Lower leg skin (tissue), 4 donors: ENCODE measurements around the gene ZIC5. TPM values are rescaled to one million over a fixed set of nuclear protein-coding genes. Genes with fewer than 3 reads are reported as not detected.
A peak's percentile ranks its signal among the peaks of the same experiment; 100 is the strongest.

ENCODE experiments used
- DNase-seq, 2 donors: peaks; one replicate each; pipeline ENCODE4 v3.0.0-alpha.2; 2019; ENCODE audit warnings: low spot score in 2 of 2
- H3K4me3 ChIP-seq: fragments of 200-600 bp; sonication (generic); 2 replicates; pipeline ENCODE4 v1.5.1; 2017; ENCODE audit warnings: mild to moderate bottlenecking, low read depth; ENCODE audit not compliant: poor library complexity, severe bottlenecking
- POLR2A ChIP-seq, 2 donors: fragments of 450-650 bp; IDR thresholded peaks; one replicate each; pipeline ENCODE4 v1.6.1; 2016 to 2017; ENCODE audit warnings: antibody characterized with exemption in 2 of 2, mild to moderate bottlenecking in 1 of 2, moderate library complexity in 1 of 2
- WGBS, 2 donors: methylation state at CpG; one replicate each; pipeline ENCODE4 v1.1.5; 2018; 5-methylcytosine and 5-hydroxymethylcytosine counted together
- intact Hi-C: fragments of 100-400 bp; cut with DNase I; formaldehyde crosslinking; loops from one replicate; pipeline ENCODE4 v1.15.0; 2023; ENCODE audit warnings: low total_unique reads
- total RNA-seq, 4 donors: library from RNA; depleted of rRNA; stranded (reverse); fragments of >200 nt; gene quantifications; one replicate each; pipeline ENCODE4 v1.1.0, GENCODE V29; 2016
- TF ChIP-seq, protein P1 (sequence below), 3 donors: fragments of 450-650 bp; IDR thresholded peaks; one replicate each; pipeline ENCODE4 v1.5.1; 2016; ENCODE audit warnings: antibody characterized with exemption in 3 of 3, mild to moderate bottlenecking in 3 of 3, moderate library complexity in 2 of 3

The ZIC5 gene
- total RNA-seq, 4 donors from 2014 or later = not detected

DNA sequence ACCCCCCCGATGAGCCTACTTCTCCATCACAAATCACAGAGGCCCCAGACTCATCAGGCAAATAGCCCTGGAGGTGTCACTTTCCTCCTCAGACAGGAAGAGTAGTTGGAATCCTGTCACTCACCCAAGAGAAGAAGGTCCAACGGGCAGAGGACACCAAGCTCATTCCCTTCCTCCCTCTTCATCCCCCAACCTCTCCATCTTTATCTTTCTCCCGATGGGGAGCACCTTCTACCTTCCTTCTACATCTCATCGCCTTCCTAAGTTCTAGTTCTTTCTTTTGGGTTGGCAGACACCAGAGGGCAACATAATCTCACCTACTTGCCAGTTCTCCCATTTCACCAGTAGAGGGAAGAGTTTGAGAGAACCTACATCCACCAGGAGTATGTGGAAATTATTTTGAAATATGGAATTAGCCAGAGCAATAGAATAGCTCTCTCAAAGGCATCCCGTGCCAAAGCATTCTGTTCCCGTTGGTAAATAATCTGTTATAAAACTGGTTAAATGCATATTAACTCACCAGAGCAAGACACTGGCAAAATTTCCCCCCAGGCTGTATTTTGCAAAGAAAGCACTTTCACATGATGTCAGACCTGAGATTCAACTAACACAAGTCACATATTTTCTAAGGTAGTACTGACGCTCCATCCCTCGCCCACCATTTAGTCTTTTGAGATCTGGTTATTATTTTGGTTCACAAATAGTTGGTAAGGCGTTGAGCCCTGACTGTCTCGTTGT is 55.0 kb downstream of the ZIC5 start:
- TF ChIP-seq, protein P1, sequence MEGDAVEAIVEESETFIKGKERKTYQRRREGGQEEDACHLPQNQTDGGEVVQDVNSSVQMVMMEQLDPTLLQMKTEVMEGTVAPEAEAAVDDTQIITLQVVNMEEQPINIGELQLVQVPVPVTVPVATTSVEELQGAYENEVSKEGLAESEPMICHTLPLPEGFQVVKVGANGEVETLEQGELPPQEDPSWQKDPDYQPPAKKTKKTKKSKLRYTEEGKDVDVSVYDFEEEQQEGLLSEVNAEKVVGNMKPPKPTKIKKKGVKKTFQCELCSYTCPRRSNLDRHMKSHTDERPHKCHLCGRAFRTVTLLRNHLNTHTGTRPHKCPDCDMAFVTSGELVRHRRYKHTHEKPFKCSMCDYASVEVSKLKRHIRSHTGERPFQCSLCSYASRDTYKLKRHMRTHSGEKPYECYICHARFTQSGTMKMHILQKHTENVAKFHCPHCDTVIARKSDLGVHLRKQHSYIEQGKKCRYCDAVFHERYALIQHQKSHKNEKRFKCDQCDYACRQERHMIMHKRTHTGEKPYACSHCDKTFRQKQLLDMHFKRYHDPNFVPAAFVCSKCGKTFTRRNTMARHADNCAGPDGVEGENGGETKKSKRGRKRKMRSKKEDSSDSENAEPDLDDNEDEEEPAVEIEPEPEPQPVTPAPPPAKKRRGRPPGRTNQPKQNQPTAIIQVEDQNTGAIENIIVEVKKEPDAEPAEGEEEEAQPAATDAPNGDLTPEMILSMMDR (IDR thresholded peaks at IDR 0.05) = peak in 1 of 3 donors; percentile 87
- no peak for TF ChIP-seq POLR2A (IDR thresholded peaks at IDR 0.05)
- DNase-seq = no peak
- WGBS, 2 donors = 34 to 44% methylated on average over 10 of the region's 10 CpGs
- intact Hi-C loops = loop anchor here (10.0 kb wide), 1 partner anchor 318 kb away; no protein-coding TSS in a partner anchor
- H3K4me3 ChIP-seq = no peak overlapping the region

DNA sequence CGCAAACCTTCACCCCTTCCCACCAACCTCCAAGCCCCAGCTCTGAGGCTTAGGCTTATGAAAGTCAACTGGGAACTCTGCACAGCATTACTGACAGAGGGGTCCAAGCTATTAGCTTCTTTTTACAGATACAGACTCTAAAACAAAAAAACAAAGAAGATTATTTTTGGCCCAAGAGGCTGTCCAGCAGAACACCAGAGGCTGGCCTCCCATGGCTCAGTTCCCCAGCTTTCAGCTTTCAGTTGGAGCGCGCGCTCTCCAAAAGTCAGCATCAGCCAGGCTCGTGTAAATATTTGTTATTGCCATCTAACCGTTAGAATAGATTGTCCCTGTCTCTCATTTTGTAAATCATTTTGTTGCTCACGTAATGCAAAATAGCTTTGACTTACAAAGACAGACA is 58.4 kb downstream of the ZIC5 start:
- no peak for DNase-seq
- intact Hi-C loops = loop anchor here (10.0 kb wide), 1 partner anchor 322 kb away; no protein-coding TSS in a partner anchor
- 79 to 85% methylated on average over 7 of the region's 7 CpGs for WGBS, 2 donors
- H3K4me3 ChIP-seq = no peak overlapping the region
- no peak for TF ChIP-seq POLR2A (IDR thresholded peaks at IDR 0.05)
- TF ChIP-seq, protein P1 (IDR thresholded peaks at IDR 0.05) = no peak

Other genes with a start within 250 kb of the ZIC5 start
- under 1 TPM in 1 of 4 donors, not detected in 3; 0.10 TPM for gene ZIC2, start 10.0 kb upstream of the ZIC5 start, total RNA-seq
- 10 to 100 TPM; 24.3 to 34.2 (median 26.2) TPM for gene PCCA, start 117.3 kb upstream of the ZIC5 start, total RNA-seq